Measurements from ENCODE around the gene EXOC3L1. TPM values are rescaled to one million over a fixed set of nuclear protein-coding genes. Genes with fewer than 3 reads are reported as not detected.
A peak's percentile ranks its signal among the peaks of the same experiment; 100 is the strongest.

The EXOC3L1 gene
- polyA plus RNA-seq, 1 experiment: not detected

GRCh38 chr16:67183284-67183626 is 6.7 kb downstream of the EXOC3L1 start:
- POLR2A ChIA-PET: no interaction called here
- TF ChIP-seq, protein P1, sequence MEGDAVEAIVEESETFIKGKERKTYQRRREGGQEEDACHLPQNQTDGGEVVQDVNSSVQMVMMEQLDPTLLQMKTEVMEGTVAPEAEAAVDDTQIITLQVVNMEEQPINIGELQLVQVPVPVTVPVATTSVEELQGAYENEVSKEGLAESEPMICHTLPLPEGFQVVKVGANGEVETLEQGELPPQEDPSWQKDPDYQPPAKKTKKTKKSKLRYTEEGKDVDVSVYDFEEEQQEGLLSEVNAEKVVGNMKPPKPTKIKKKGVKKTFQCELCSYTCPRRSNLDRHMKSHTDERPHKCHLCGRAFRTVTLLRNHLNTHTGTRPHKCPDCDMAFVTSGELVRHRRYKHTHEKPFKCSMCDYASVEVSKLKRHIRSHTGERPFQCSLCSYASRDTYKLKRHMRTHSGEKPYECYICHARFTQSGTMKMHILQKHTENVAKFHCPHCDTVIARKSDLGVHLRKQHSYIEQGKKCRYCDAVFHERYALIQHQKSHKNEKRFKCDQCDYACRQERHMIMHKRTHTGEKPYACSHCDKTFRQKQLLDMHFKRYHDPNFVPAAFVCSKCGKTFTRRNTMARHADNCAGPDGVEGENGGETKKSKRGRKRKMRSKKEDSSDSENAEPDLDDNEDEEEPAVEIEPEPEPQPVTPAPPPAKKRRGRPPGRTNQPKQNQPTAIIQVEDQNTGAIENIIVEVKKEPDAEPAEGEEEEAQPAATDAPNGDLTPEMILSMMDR (IDR thresholded peaks at IDR 0.05; ENCODE audit: insufficient read depth, low read depth, low read length): no peak
- DNase-seq (ENCODE audit: low read depth): no peak
- no peaks in the 10 kb centered on the region for H3K27me3 ChIP-seq (ENCODE audit: control insufficient read depth, insufficient read depth, low read length)
- H3K36me3 ChIP-seq (ENCODE audit: control insufficient read depth, insufficient read depth, low read length): no peaks in the 10 kb centered on the region
- CTCF ChIA-PET: interaction anchor here (0.9 to 2.3 kb wide), 7 partner anchors 9 to 282 kb away, joined by 3 to 10 read pairs (median 3); partner anchors contain the start of genes NOL3 and TMEM208
- peak overlapping the region; percentile 60 for H3K4me3 ChIP-seq (ENCODE audit: low read depth, low read length)

- no peak for DNase-seq (ENCODE audit: low read depth)
- ChIA-PET POLR2A (no interaction called here), CTCF (interaction anchor here (0.9 to 2.3 kb wide), 7 partner anchors 8 to 283 kb away, joined by 3 to 10 read pairs (median 4); partner anchors contain the start of gene NOL3)
- no peak overlapping the region for H3K4me3 ChIP-seq (ENCODE audit: low read depth, low read length)
- no peaks in the 10 kb centered on the region for H3K27me3 ChIP-seq (ENCODE audit: control insufficient read depth, insufficient read depth, low read length)
- no peaks in the 10 kb centered on the region for H3K36me3 ChIP-seq (ENCODE audit: control insufficient read depth, insufficient read depth, low read length)
- TF ChIP-seq, protein P1 (IDR thresholded peaks at IDR 0.05; ENCODE audit: insufficient read depth, low read depth, low read length): no peak
Measured at GRCh38 chr16:67182288-67182687, 7.6 kb downstream of the EXOC3L1 start.

DNA sequence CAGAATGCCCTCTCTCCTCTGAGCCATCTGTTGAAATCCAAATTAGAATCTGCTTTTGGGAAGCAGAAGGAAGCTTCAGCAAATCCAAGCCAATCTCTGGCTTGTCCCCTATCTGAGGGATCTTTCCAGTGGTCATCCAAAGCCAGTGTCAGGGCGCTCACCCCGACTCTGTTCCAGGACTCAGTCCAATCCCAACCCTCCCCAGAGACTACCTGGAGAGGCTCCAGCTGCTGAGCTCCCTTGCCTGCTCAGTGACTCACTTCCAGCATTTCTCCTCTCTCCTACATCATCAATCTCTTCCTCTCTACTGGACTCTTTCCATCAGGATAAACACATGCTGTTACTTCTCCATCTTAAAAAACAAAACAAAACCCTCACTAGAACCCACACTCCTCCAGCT is 8.6 kb downstream of the EXOC3L1 start:
- no peaks in the 10 kb centered on the region for H3K27me3 ChIP-seq (ENCODE audit: control insufficient read depth, insufficient read depth, low read length)
- ChIA-PET POLR2A (no interaction called here), CTCF (interaction anchor here (0.7 to 2.3 kb wide), 7 partner anchors 11 to 227 kb away, joined by 3 to 10 read pairs (median 4); partner anchors contain the start of gene NOL3)
- TF ChIP-seq, protein P1 (IDR thresholded peaks at IDR 0.05; ENCODE audit: insufficient read depth, low read depth, low read length): no peak
- no peak overlapping the region for H3K4me3 ChIP-seq (ENCODE audit: low read depth, low read length)
- no peak for DNase-seq (ENCODE audit: low read depth)
- H3K36me3 ChIP-seq (ENCODE audit: control insufficient read depth, insufficient read depth, low read length): no peaks in the 10 kb centered on the region

DNA sequence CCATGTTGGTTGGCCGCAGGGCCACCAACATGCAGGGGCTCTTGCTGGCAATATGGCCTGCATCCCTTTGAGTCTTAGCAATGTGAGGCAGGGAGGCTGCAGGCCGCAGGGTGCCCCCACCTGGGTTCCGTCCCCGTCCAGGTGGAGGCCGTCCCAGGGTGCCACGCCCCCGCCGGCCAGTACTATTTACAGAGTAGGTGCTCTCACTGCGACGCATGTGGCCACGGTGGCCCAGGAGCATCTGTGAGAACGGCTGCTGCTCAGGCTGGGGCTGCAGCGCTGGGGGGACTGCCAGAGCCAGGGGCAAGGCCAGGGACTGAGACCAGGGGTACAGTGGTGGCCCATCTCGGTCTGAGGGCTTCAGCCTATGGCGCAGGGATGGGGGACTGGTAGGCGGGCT is 9.8 kb downstream of the EXOC3L1 start:
- Histone ChIP-seq H3K27me3 (ENCODE audit: control insufficient read depth, insufficient read depth, low read length) (no peaks in the 10 kb centered on the region), H3K36me3 (ENCODE audit: control insufficient read depth, insufficient read depth, low read length) (no peaks in the 10 kb centered on the region), H3K4me3 (ENCODE audit: low read depth, low read length) (no peak overlapping the region)
- TF ChIP-seq, protein P1 (IDR thresholded peaks at IDR 0.05; ENCODE audit: insufficient read depth, low read depth, low read length): no peak
- CTCF ChIA-PET: no interaction called here
- POLR2A ChIA-PET: no interaction called here
- no peak for DNase-seq (ENCODE audit: low read depth)

- POLR2A ChIA-PET: no interaction called here
- DNase-seq (ENCODE audit: low read depth): no peak
- Histone ChIP-seq H3K27me3 (ENCODE audit: control insufficient read depth, insufficient read depth, low read length) (no peaks in the 10 kb centered on the region), H3K36me3 (ENCODE audit: control insufficient read depth, insufficient read depth, low read length) (no peaks in the 10 kb centered on the region), H3K4me3 (ENCODE audit: low read depth, low read length) (no peak overlapping the region)
- TF ChIP-seq, protein P1 (IDR thresholded peaks at IDR 0.05; ENCODE audit: insufficient read depth, low read depth, low read length): no peak
- CTCF ChIA-PET: no interaction called here
Measured at GRCh38 chr16:67179421-67180080, 10.4 kb downstream of the EXOC3L1 start.
